Neutrophil (primary cell): ENCODE measurements around the gene KLF7.
A peak's percentile ranks its signal among the peaks of the same experiment; 100 is the strongest.

Source experiments
- H3K27ac ChIP-seq: fragments of 200-600 bp; sonication (generic); 2 replicates; pipeline ENCODE4 v1.5.1; 2016; ENCODE audit warnings: mild to moderate bottlenecking, moderate library complexity
- H3K27me3 ChIP-seq: fragments of 200-600 bp; sonication (generic); 2 replicates; pipeline ENCODE4 v1.6.0; 2016; ENCODE audit warnings: mild to moderate bottlenecking
- H3K36me3 ChIP-seq: fragments of 200-600 bp; sonication (generic); 2 replicates; pipeline ENCODE4 v1.5.1; 2017
- H3K4me1 ChIP-seq, 2 experiments: fragments of 200-600 bp in 1 of 2; sonication (generic) in 1 of 2; 1 replicate in 1 of 2; 2 replicates in 1 of 2; pipeline versions ENCODE4 v1.5.1 to v1.6.1; 2013 to 2016; ENCODE audit warnings: low read depth in 1 of 2, low read length in 1 of 2, mild to moderate bottlenecking in 1 of 2, moderate library complexity in 1 of 2; ENCODE audit not compliant: control insufficient read depth in 1 of 2, insufficient read depth in 1 of 2
- H3K4me3 ChIP-seq, 2 experiments: fragments of 200-600 bp in 1 of 2; sonication (generic) in 1 of 2; 1 replicate in 1 of 2; 2 replicates in 1 of 2; pipeline ENCODE4 v1.5.1; 2013 to 2016; ENCODE audit warnings: low read depth in 1 of 2, low read length in 1 of 2, mild to moderate bottlenecking in 1 of 2, moderate library complexity in 1 of 2
- H3K9me3 ChIP-seq: fragments of 200-600 bp; sonication (generic); 2 replicates; pipeline ENCODE4 v1.5.1; 2016
- CTCF ChIP-seq: fragments of 200-600 bp; sonication (generic); IDR thresholded peaks from 2 replicates; pipeline ENCODE4 v1.5.1; 2016; ENCODE audit warnings: antibody characterized with exemption

Gene KLF7

GRCh38 chr2:207123335-207123744 lies 42.4 kb downstream of the KLF7 start:
- Histone ChIP-seq H3K36me3 (peaks cover 39% of the 10 kb centered on the region), H3K27ac (peak overlapping the region; percentile 75), H3K9me3 (no peaks in the 10 kb centered on the region), H3K4me3 (peak overlapping the region in 1 of 2 experiments; percentile 15), H3K27me3 (no peaks in the 10 kb centered on the region), H3K4me1 (peaks cover 63 to 76% of the 10 kb centered on the region in 2 experiments)
- TF ChIP-seq CTCF = no peak

GRCh38 chr2:207122651-207123334 lies 43.0 kb downstream of the KLF7 start:
- peaks cover 58 to 71% of the 10 kb centered on the region in 2 experiments for H3K4me1 ChIP-seq
- H3K4me3 ChIP-seq = peak overlapping the region in 1 of 2 experiments; percentile 15
- H3K36me3 ChIP-seq = peaks cover 42% of the 10 kb centered on the region
- no peaks in the 10 kb centered on the region for H3K9me3 ChIP-seq
- H3K27ac ChIP-seq = peak overlapping the region; percentile 75
- H3K27me3 ChIP-seq = no peaks in the 10 kb centered on the region
- no peak for TF ChIP-seq CTCF

- Histone ChIP-seq H3K27me3 (no peaks in the 10 kb centered on the region), H3K9me3 (no peaks in the 10 kb centered on the region), H3K27ac (peak overlapping the region; percentile 75), H3K4me1 (peaks cover 47 to 60% of the 10 kb centered on the region in 2 experiments), H3K4me3 (no peak overlapping the region), H3K36me3 (peaks cover 42% of the 10 kb centered on the region)
- TF ChIP-seq CTCF = no peak
Measured at GRCh38 chr2:207121784-207122183, 44.0 kb downstream of the KLF7 start.

GRCh38 chr2:207119048-207119447 lies 46.7 kb downstream of the KLF7 start:
- Histone ChIP-seq H3K4me1 (peaks cover 30 to 37% of the 10 kb centered on the region in 2 experiments), H3K27me3 (no peaks in the 10 kb centered on the region), H3K27ac (peak overlapping the region; percentile 38), H3K4me3 (no peak overlapping the region), H3K36me3 (peaks cover 38% of the 10 kb centered on the region), H3K9me3 (no peaks in the 10 kb centered on the region)
- no peak for TF ChIP-seq CTCF

- H3K9me3 ChIP-seq = no peaks in the 10 kb centered on the region
- H3K4me3 ChIP-seq = no peak overlapping the region
- H3K4me1 ChIP-seq = peaks cover 18 to 26% of the 10 kb centered on the region in 2 experiments
- TF ChIP-seq CTCF = no peak
- H3K27ac ChIP-seq = no peak overlapping the region
- no peaks in the 10 kb centered on the region for H3K27me3 ChIP-seq
- peaks cover 38% of the 10 kb centered on the region for H3K36me3 ChIP-seq
Measured at GRCh38 chr2:207117668-207118067, 48.1 kb downstream of the KLF7 start.
